GM21367 (cell line): ENCODE results near the gene ABHD15.

ENCODE experiments used
- ATAC-seq: cut with Tn5 transposase; IDR thresholded peaks from one replicate; pipeline ENCODE4 v1.9.1; 2021; ENCODE audit not compliant: unreplicated experiment

Gene ABHD15

DNA sequence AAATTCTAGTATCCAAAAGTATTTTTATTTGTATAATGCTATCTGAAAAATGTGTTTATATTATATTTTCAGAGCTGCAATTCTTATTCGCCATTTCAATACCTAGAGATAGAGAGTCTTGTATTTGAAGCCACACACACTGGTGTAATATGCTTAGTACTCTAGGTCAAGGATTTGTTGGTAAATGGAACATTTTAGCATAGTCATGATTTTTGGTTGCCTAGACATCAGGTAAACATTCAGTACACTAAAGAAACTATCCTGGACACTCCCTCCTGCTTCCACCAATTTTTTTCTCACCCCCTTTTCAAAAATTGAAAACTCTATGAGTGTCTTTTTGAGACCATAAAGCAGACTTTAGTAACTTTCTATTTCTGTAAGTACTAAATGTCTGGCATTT, 20.8 kb downstream of the ABHD15 start:
- ATAC-seq = no peak

DNA sequence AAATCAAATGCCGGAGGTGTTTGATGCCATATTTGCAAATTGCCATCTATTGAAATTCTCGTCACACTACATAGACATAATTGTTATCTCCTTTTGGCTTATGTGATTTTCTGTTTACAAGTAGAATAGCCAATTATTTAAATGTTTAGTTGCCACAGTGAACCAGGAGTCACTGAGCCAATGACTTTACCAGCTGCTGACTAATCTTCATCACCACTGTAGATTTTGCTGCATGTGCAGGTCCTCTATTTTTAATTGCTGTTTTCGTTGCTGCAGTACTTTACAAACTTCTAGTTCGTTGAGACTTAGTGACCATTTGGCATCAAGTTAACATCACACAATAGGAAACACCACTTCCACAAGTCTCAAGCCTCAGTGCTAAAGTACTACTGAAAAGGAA, 22.8 kb downstream of the ABHD15 start:
- no peak for ATAC-seq

- ATAC-seq = no peak
These were observed 32.9 kb downstream of the ABHD15 start for GRCh38 chr17:29533976-29534375.

GRCh38 chr17:29526322-29526721, 40.5 kb downstream of the ABHD15 start:
- ATAC-seq = no peak

GRCh38 chr17:29524692-29525091, 42.1 kb downstream of the ABHD15 start:
- no peak for ATAC-seq

DNA sequence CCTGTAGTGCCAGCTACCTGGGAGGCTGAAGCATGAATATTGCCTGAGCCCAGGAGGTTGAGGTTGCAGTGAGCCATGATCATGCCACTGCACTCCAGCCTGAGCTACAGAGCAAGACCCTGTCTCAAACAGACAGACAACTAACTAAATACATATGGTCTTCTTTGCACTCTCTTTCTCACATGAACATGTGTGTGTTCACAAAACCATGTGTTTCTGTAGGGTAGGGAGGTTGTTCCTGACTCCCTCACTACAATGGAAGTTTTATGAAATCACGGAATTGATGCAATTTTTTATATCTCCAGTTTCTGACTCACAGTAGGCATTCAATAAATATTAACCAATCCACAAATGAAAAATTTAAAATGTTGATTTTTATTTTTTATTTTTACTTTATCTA, 48.5 kb downstream of the ABHD15 start:
- no peak for ATAC-seq

- no peak for ATAC-seq
These were observed 52.0 kb downstream of the ABHD15 start for GRCh38 chr17:29514792-29515191.

DNA sequence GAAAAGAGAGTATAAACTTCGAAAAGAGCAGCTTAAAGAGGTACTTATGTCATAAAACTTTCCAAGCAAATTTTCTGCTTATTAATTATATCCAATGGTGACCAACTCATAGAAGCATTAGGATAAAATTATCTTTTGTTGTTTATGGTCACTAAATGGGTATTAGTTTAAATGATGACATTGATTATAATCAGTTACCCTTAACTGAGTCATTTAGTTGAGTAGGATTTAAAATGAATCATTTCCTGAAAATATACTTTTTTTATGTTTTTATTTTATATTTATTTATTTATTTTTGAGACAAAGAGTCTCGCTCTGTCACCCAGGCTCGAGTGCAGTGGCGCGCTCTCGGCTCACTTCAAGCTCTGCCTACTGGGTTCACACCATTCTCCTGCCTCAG, 55.9 kb downstream of the ABHD15 start:
- ATAC-seq = no peak
